Loucy (cell line): Measurements from ENCODE around the gene OR5H2.

Experiments used
- H2AFZ ChIP-seq: fragments of 200-600 bp; sonication (generic); 2 replicates; pipeline ENCODE4 v1.6.0; 2016; ENCODE audit warnings: antibody characterized with exemption, mild to moderate bottlenecking, low read length, moderate library complexity
- H3F3A ChIP-seq: fragments of 200-600 bp; 2 replicates; pipeline ENCODE4 v1.6.0; 2016; ENCODE audit warnings: antibody characterized with exemption, low read depth, mild to moderate bottlenecking
- H3K27me3 ChIP-seq: fragments of 200-600 bp; sonication (generic); 2 replicates; pipeline ENCODE4 v1.6.1; 2014; ENCODE audit warnings: low read length, mild to moderate bottlenecking; ENCODE audit not compliant: insufficient read depth, poor library complexity, severe bottlenecking
- H3K36me3 ChIP-seq: fragments of 200-600 bp; sonication (generic); 2 replicates; pipeline ENCODE4 v1.6.1; 2016; ENCODE audit warnings: low read length; ENCODE audit not compliant: insufficient read depth
- H3K4me1 ChIP-seq: fragments of 200-600 bp; sonication (generic); 2 replicates; pipeline ENCODE4 v1.5.1; 2014; ENCODE audit warnings: low read length, mild to moderate bottlenecking; ENCODE audit not compliant: insufficient read depth, poor library complexity, severe bottlenecking
- H3K4me2 ChIP-seq: fragments of 200-600 bp; sonication (generic); 2 replicates; pipeline ENCODE4 v1.6.0; 2014; ENCODE audit warnings: antibody characterized with exemption, low read length, low read depth, mild to moderate bottlenecking; ENCODE audit not compliant: poor library complexity, severe bottlenecking
- H3K4me3 ChIP-seq: fragments of 200-600 bp; sonication (generic); 2 replicates; pipeline ENCODE4 v1.5.1; 2014; ENCODE audit warnings: low read length, mild to moderate bottlenecking, mixed read lengths; ENCODE audit not compliant: poor library complexity, severe bottlenecking
- H3K79me2 ChIP-seq: fragments of 200-600 bp; sonication (generic); 2 replicates; pipeline ENCODE4 v1.6.1; 2014; ENCODE audit warnings: low read length; ENCODE audit not compliant: insufficient read depth
- H3K9ac ChIP-seq: fragments of 200-600 bp; sonication (generic); 2 replicates; pipeline ENCODE4 v1.6.0; 2014; ENCODE audit warnings: mild to moderate bottlenecking, low read depth, low read length, moderate library complexity; ENCODE audit not compliant: poor library complexity, severe bottlenecking
- H3K9me2 ChIP-seq: fragments of 200-600 bp; sonication (generic); replicated peaks from 2 replicates; pipeline ENCODE4 v1.6.1; 2016; ENCODE audit warnings: low read depth, low read length, mixed read lengths
- H3K9me3 ChIP-seq: fragments of 200-600 bp; sonication (generic); 2 replicates; pipeline ENCODE4 v1.6.1; 2014; ENCODE audit warnings: mild to moderate bottlenecking, antibody characterized with exemption, low read length, low read depth; ENCODE audit not compliant: insufficient read depth
- H4K20me1 ChIP-seq: fragments of 200-600 bp; sonication (generic); 2 replicates; pipeline ENCODE4 v1.6.0; 2014; ENCODE audit warnings: antibody characterized with exemption, low read length, mild to moderate bottlenecking; ENCODE audit not compliant: insufficient read depth, poor library complexity, severe bottlenecking
- EZH2phosphoT487 ChIP-seq: fragments of 200-600 bp; IDR thresholded peaks from 2 replicates; pipeline ENCODE4 v1.6.1; 2018; ENCODE audit warnings: antibody characterized with exemption, mild to moderate bottlenecking, moderate library complexity, borderline replicate concordance
- TF ChIP-seq, protein P1 (sequence below): fragments of 200-600 bp; sonication (generic); conservative IDR thresholded peaks from 2 replicates; pipeline ENCODE4 v1.5.1; 2014; ENCODE audit warnings: mild to moderate bottlenecking, antibody characterized with exemption, low read length

Gene OR5H2

DNA sequence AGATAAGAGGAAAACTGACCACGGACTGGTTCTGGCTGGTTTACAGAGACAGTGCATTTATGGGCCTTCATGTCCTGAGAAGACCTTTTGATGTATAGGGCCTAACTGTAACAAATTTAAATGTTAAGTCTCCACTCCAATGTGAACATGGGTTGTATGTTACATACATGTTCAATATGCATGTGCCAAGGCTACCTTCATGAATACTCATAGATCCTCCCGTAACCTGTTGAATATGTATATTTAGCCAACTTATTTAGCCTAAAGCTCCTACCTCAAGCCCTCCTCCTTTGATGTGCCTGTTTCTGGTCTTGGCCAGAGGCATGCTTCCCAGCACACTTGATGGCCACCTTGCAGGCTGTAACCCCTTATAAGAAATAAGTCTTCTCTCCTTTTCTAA lies at the start of gene OR5H2:
TSS of gene OR5H2 (plus strand) at position 301 of the 400 bp plus-strand sequence. CDS start 398 bp downstream, outside the sequence.
- Histone ChIP-seq H3K4me1 (no peaks in the 10 kb centered on the region), H3K4me2 (no peak within 1 kb of the TSS), H3K9me2 (no peaks in the 10 kb centered on the region), H3K9ac (no peak within 1 kb of the TSS), H3F3A (no peaks in the 10 kb centered on the region), H2AFZ (no peak within 1 kb of the TSS), H3K4me3 (no peak within 1 kb of the TSS), H3K27me3 (no peaks in the 10 kb centered on the region), H3K79me2 (no peaks in the 10 kb centered on the region), H3K9me3 (no peaks in the 10 kb centered on the region), H4K20me1 (no peaks in the 10 kb centered on the region), H3K36me3 (no peaks in the 10 kb centered on the region)
- TF ChIP-seq, protein P1, sequence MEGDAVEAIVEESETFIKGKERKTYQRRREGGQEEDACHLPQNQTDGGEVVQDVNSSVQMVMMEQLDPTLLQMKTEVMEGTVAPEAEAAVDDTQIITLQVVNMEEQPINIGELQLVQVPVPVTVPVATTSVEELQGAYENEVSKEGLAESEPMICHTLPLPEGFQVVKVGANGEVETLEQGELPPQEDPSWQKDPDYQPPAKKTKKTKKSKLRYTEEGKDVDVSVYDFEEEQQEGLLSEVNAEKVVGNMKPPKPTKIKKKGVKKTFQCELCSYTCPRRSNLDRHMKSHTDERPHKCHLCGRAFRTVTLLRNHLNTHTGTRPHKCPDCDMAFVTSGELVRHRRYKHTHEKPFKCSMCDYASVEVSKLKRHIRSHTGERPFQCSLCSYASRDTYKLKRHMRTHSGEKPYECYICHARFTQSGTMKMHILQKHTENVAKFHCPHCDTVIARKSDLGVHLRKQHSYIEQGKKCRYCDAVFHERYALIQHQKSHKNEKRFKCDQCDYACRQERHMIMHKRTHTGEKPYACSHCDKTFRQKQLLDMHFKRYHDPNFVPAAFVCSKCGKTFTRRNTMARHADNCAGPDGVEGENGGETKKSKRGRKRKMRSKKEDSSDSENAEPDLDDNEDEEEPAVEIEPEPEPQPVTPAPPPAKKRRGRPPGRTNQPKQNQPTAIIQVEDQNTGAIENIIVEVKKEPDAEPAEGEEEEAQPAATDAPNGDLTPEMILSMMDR: no peak
- no peak for TF ChIP-seq EZH2phosphoT487

- no peak overlapping the region for H3K9ac ChIP-seq
- H3K4me2 ChIP-seq: no peak overlapping the region
- H3K27me3 ChIP-seq: no peaks in the 10 kb centered on the region
- H3F3A ChIP-seq: no peaks in the 10 kb centered on the region
- H3K9me2 ChIP-seq: no peaks in the 10 kb centered on the region
- H3K4me3 ChIP-seq: no peak overlapping the region
- H3K9me3 ChIP-seq: no peaks in the 10 kb centered on the region
- H3K4me1 ChIP-seq: no peaks in the 10 kb centered on the region
- H3K79me2 ChIP-seq: no peaks in the 10 kb centered on the region
- H2AFZ ChIP-seq: no peak overlapping the region
- no peaks in the 10 kb centered on the region for H4K20me1 ChIP-seq
- no peak for TF ChIP-seq EZH2phosphoT487
- TF ChIP-seq, protein P1: no peak
- H3K36me3 ChIP-seq: no peaks in the 10 kb centered on the region
These were observed 48.8 kb upstream of the OR5H2 start for GRCh38 chr3:98233468-98233867.

GRCh38 chr3:98240131-98240530 lies 42.2 kb upstream of the OR5H2 start:
- H3K36me3 ChIP-seq: no peaks in the 10 kb centered on the region
- no peak overlapping the region for H3K9ac ChIP-seq
- no peak overlapping the region for H3K4me3 ChIP-seq
- H3K9me3 ChIP-seq: no peaks in the 10 kb centered on the region
- no peak overlapping the region for H3K4me2 ChIP-seq
- no peaks in the 10 kb centered on the region for H3K27me3 ChIP-seq
- H3K79me2 ChIP-seq: no peaks in the 10 kb centered on the region
- no peaks in the 10 kb centered on the region for H3K9me2 ChIP-seq
- TF ChIP-seq, protein P1: no peak
- no peak overlapping the region for H2AFZ ChIP-seq
- no peaks in the 10 kb centered on the region for H3F3A ChIP-seq
- H3K4me1 ChIP-seq: no peaks in the 10 kb centered on the region
- no peaks in the 10 kb centered on the region for H4K20me1 ChIP-seq
